Measurements from ENCODE around the gene BDNF. TPM values are rescaled to one million over a fixed set of nuclear protein-coding genes. Genes with fewer than 3 reads are reported as not detected.

Gene BDNF
- total RNA-seq, 4 donors from 2014 or later, result 0.14 to 0.64 TPM; not detected in 2

DNA sequence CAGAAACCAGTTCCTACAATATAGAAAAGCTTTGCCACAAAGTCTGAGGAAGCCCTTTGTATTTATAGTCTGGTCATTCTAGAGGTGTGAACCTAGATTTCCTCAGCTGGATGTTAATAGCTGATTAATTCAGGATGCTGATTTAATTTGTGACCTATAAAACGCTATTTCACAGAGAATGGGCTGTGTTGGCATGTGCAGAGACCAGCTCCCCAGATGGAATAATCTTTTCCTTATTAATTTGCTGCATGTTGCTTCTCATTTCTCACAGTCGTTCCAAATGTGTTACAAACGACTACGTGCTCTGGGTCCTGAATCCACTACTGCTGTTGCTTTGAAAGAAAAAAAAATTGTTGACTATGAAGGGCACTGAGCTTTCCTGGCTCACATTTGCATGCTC, 49.3 kb downstream of the BDNF start:
- H3K4me1 ChIP-seq, result no peaks in the 10 kb centered on the region
- in situ Hi-C loops (cut with MboI; ENCODE audit: low pct_ligation_motif_present in 1 of 4, low pct_unique_long_range_greater_than_20kb in 1 of 4, low sequenced_read_pairs in 3 of 4), result loop anchor here in 1 of 4 donors (25.0 kb wide), 1 partner anchor 89 kb away; no protein-coding TSS in a partner anchor
- no peak overlapping the region for H3K27ac ChIP-seq
- 76 to 81% methylated on average over 4 of the region's 4 CpGs for WGBS, 2 donors (ENCODE audit: low coverage in 1 of 2)
- DNase-seq, result no peak
- no peak overlapping the region for H3K4me3 ChIP-seq
- no peaks in the 10 kb centered on the region for H3K9me3 ChIP-seq
- H3K36me3 ChIP-seq, result no peaks in the 10 kb centered on the region
- intact Hi-C loops (cut with DNase I; ENCODE audit: low total_unique reads), result no loop called here
- TF ChIP-seq POLR2A (IDR thresholded peaks at IDR 0.05) (no peak), EP300 (IDR thresholded peaks at IDR 0.05; ENCODE audit: low read depth) (no peak), POLR2AphosphoS5 (IDR thresholded peaks at IDR 0.05) (no peak)
- TF ChIP-seq, protein P1, sequence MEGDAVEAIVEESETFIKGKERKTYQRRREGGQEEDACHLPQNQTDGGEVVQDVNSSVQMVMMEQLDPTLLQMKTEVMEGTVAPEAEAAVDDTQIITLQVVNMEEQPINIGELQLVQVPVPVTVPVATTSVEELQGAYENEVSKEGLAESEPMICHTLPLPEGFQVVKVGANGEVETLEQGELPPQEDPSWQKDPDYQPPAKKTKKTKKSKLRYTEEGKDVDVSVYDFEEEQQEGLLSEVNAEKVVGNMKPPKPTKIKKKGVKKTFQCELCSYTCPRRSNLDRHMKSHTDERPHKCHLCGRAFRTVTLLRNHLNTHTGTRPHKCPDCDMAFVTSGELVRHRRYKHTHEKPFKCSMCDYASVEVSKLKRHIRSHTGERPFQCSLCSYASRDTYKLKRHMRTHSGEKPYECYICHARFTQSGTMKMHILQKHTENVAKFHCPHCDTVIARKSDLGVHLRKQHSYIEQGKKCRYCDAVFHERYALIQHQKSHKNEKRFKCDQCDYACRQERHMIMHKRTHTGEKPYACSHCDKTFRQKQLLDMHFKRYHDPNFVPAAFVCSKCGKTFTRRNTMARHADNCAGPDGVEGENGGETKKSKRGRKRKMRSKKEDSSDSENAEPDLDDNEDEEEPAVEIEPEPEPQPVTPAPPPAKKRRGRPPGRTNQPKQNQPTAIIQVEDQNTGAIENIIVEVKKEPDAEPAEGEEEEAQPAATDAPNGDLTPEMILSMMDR (IDR thresholded peaks at IDR 0.05), result no peak
- H3K27me3 ChIP-seq, result no peaks in the 10 kb centered on the region

DNA sequence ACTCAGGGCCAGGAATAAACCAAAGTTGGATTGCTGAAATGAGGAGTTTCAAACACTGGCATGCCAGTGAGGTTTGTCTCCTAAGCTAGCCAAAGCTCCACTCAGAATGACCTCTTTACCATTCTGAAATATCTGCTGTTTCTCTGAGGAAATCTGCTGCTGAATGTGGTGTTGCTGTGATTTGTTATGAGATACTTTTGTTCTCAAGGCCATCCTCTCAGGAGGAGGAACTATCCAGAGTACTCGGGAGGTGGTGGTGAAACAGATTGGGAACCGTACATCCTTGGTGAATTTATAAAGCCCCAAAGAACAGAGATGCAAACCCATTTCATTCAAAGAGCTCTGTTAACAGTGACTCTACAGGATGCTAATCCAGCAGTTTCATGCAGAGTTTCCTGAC, 50.5 kb downstream of the BDNF start:
- Histone ChIP-seq H3K9me3 (no peaks in the 10 kb centered on the region), H3K27me3 (no peaks in the 10 kb centered on the region), H3K36me3 (no peaks in the 10 kb centered on the region), H3K4me3 (no peak overlapping the region), H3K27ac (no peak overlapping the region), H3K4me1 (no peaks in the 10 kb centered on the region)
- intact Hi-C loops (cut with DNase I; ENCODE audit: low total_unique reads), result no loop called here
- 75% methylated on average over 2 of the region's 2 CpGs; no CpG with 5 or more reads in 1 of the 2 donors for WGBS, 2 donors (ENCODE audit: low coverage in 1 of 2)
- in situ Hi-C loops (cut with MboI; ENCODE audit: low pct_ligation_motif_present in 1 of 4, low pct_unique_long_range_greater_than_20kb in 1 of 4, low sequenced_read_pairs in 3 of 4), result loop anchor here in 1 of 4 donors (25.0 kb wide), 1 partner anchor 87 kb away; no protein-coding TSS in a partner anchor
- no peak for TF ChIP-seq EP300 (IDR thresholded peaks at IDR 0.05; ENCODE audit: low read depth)
- no peak for TF ChIP-seq POLR2A (IDR thresholded peaks at IDR 0.05)
- TF ChIP-seq, protein P1 (IDR thresholded peaks at IDR 0.05), result no peak
- no peak for TF ChIP-seq POLR2AphosphoS5 (IDR thresholded peaks at IDR 0.05)
- DNase-seq, result no peak

DNA sequence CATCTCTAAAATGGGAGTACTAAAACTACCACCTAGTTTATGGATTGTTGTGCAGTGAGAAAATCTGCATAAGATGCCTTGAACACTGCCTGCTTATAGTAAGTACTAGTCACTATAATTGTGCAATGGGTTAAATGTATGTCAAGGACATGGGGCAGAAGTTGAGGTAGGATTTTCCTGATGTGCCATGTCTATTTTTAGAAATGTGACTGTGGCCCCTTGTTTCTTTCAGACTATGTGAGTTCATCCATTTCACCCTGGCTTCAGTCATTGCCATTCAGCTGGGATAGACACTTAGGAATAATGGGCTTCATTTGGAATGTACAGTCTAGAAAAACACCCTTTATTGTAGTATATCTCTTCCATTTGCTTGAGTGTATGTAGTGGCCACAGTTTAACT, 51.4 kb downstream of the BDNF start:
- no peaks in the 10 kb centered on the region for H3K4me1 ChIP-seq
- no peaks in the 10 kb centered on the region for H3K27me3 ChIP-seq
- H3K36me3 ChIP-seq, result no peaks in the 10 kb centered on the region
- DNase-seq, result no peak
- TF ChIP-seq EP300 (IDR thresholded peaks at IDR 0.05; ENCODE audit: low read depth), result no peak
- TF ChIP-seq POLR2A (IDR thresholded peaks at IDR 0.05), result no peak
- no peak for TF ChIP-seq POLR2AphosphoS5 (IDR thresholded peaks at IDR 0.05)
- TF ChIP-seq, protein P1 (IDR thresholded peaks at IDR 0.05), result no peak
- no peak overlapping the region for H3K27ac ChIP-seq
- intact Hi-C loops (cut with DNase I; ENCODE audit: low total_unique reads), result no loop called here
- H3K4me3 ChIP-seq, result no peak overlapping the region
- in situ Hi-C loops (cut with MboI; ENCODE audit: low pct_ligation_motif_present in 1 of 4, low pct_unique_long_range_greater_than_20kb in 1 of 4, low sequenced_read_pairs in 3 of 4), result no loop called here
- no peaks in the 10 kb centered on the region for H3K9me3 ChIP-seq

DNA sequence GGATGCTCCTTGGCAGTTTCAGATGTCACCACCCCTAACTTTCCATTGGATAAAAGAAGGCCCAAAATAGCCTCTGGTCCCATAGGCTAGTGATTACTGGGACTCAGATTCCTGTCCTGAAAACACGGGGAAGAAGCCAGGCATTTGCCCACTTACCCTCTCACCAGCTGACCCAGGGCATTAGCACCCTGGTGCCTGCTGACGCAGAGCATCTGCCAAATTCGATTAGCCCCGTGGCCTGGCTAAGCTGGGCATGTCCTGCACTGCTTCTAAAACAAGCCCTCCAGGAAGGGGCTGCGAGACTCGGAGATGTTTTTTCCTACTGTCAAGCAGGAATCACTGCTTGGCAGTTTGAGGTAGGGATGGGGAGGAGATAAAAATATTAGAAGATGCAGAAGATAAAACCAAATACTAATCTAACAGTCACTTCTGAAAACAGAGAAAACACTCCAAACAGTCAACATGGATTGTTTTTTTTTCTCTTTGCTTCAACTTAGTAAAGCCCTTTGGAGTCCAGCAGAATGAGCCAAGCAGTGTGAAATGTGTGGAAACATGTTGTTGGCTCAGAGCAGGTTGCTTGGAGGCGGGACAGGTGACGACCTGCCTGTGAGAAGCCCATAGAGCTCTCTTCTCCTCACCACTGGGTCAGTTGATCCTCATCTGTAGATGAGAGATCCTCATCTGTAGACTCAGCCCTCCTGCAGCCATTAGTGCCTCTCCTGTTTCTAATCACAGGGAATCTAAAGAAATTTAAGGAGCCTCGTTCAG, 54.0 kb downstream of the BDNF start:
- Histone ChIP-seq H3K27me3 (no peaks in the 10 kb centered on the region), H3K9me3 (no peaks in the 10 kb centered on the region), H3K36me3 (no peaks in the 10 kb centered on the region), H3K4me3 (no peak overlapping the region), H3K27ac (no peak overlapping the region), H3K4me1 (no peaks in the 10 kb centered on the region)
- in situ Hi-C loops (cut with MboI; ENCODE audit: low pct_ligation_motif_present in 1 of 4, low pct_unique_long_range_greater_than_20kb in 1 of 4, low sequenced_read_pairs in 3 of 4) (no loop called here), intact Hi-C loops (cut with DNase I; ENCODE audit: low total_unique reads) (no loop called here)
- no peak for DNase-seq
- no peak for TF ChIP-seq POLR2AphosphoS5 (IDR thresholded peaks at IDR 0.05)
- TF ChIP-seq, protein P1 (IDR thresholded peaks at IDR 0.05), result no peak
- TF ChIP-seq EP300 (IDR thresholded peaks at IDR 0.05; ENCODE audit: low read depth), result no peak
- no peak for TF ChIP-seq POLR2A (IDR thresholded peaks at IDR 0.05)
- 85 to 88% methylated on average over 3 to 9 of the region's 9 CpGs for WGBS, 2 donors (ENCODE audit: low coverage in 1 of 2)
